HFF-Myc (cell line): ENCODE data around the gene FSHR.

Experiments
- DNase-seq: peaks from one replicate; pipeline ENCODE4 v3.0.0-alpha.2; 2011; ENCODE audit warnings: low read depth; ENCODE audit errors: extremely low read depth
- H3K4me3 ChIP-seq: replicated peaks from 2 replicates; pipeline ENCODE4 v1.5.1; 2011; ENCODE audit warnings: low read depth, mild to moderate bottlenecking, control low read depth, low read length
- CTCF ChIP-seq: IDR thresholded peaks from 2 replicates; pipeline ENCODE4 v1.5.1; 2012; ENCODE audit warnings: mild to moderate bottlenecking, low read depth, low read length, control low read depth; ENCODE audit errors: missing control alignments

Gene FSHR

DNA sequence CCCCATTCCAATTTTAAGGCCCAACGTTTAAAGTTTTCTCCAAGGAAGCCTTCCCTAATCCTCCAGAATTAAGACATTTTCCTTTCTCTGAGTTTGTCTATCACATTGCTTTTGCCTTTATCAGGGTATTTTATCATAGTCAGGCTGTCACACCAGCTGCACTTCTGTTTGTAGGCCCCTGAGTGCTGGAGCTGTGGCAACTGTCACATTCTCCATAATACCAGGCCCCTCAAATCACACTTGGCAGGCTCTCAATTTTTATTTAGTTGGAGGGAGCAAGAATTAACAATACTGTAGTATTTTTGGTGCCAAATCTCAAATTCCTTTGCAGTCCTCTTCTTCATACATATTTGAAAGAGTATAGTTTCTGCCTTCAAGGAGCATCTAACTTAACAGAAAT lies 122.2 kb downstream of the FSHR start:
- DNase-seq: no peak
- no peak overlapping the region for H3K4me3 ChIP-seq
- no peak for TF ChIP-seq CTCF

GRCh38 chr2:49029406-49029805 lies 124.9 kb downstream of the FSHR start:
- no peak for DNase-seq
- TF ChIP-seq CTCF: no peak
- H3K4me3 ChIP-seq: no peak overlapping the region

DNA sequence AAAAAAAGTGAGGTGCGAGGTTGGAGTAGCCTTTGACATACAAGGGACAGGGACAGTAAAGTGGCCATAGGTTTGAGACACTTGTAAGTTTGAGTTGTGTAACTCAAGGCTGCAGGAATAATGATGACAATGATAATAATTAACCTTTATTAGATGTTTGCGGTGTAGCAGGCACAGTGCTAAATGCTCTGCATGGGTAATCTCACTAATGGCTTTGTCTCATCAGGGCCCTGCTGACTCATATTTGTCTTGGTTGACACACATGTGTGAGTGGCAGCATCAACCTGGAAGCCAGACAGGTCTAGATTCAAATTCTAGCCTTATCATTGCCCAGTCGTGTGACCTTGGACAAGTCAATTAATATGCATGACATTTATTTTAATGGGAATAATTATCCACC lies 126.2 kb downstream of the FSHR start:
- no peak overlapping the region for H3K4me3 ChIP-seq
- no peak for TF ChIP-seq CTCF
- DNase-seq: no peak

DNA sequence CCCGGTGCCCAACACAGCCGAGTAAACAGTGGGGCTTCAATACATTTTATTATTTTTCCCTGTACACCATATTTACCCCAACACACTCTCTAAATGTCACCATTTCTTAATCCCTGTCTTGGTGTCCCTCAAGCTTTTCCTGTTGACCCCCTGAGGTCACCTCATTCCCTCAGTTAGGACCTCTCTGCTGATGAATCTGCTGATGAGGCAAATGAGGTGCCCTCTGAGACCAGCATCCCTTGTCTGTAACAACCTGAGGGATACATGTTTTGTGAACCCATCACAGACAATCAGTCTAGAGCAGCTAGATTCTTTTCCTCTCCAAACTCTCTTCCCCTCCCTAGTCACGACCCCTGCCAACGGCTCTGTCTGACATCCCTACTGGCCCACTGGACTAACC lies 127.6 kb downstream of the FSHR start:
- no peak for DNase-seq
- no peak for TF ChIP-seq CTCF
- H3K4me3 ChIP-seq: no peak overlapping the region

DNA sequence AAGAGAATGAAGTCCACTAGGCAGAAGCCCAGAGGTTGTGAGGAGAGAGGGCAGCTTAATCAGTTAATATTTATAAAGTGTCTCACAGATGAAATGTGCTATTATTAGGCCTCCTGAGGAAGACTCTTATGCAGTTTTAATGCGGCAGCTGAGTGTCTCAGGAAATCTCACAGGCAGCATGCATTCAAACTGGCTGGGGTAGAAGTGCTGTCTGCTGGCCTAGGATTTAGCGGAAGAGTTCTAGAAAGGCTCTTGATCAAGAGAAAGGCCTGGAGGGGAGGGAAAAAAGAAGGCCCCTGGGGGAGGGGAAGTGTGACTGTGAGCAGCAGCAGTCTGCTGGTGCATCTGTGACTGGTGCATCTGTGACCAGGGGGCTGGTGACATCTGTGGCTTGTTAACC lies 133.0 kb downstream of the FSHR start:
- no peak for DNase-seq
- no peak overlapping the region for H3K4me3 ChIP-seq
- TF ChIP-seq CTCF: no peak

GRCh38 chr2:49005261-49005660 lies 149.1 kb downstream of the FSHR start:
- no peak for DNase-seq
- no peak overlapping the region for H3K4me3 ChIP-seq
- no peak for TF ChIP-seq CTCF

DNA sequence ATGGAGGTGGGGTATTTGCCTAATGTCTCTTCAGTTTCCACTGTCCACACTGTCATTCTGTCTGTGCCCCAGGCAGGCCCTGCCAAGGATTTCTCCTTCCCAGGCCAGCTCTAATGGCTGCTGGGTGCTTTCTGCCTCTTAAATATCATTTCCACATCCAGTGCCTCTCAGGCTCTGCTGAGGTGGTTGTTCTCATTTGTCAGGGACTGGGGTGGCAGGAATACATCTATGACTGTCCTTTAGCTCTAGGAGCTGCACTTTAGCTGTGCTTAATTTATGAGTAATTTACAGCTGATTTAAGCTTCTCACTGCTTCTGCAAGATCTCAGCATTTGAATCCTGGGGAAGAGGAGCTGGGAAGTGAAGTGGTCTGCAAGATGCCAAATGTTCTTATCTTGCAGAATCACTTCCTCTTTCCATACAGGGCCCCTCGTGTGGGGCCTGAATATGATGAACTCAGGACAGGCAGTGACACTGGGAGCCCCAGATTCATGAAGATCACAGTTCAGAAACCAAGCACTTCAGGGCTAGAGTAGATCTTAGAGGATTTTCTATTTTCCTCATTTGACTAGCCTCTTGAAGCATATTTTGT lies 150.2 kb downstream of the FSHR start:
- no peak for TF ChIP-seq CTCF
- DNase-seq: no peak
- no peak overlapping the region for H3K4me3 ChIP-seq
